Stimulated activated naive B cell treated with anti-CD40 and anti-IgM and Interleukin-4, amounts not matched to agents 10 μg/mL and 1 μg/mL and 100 μg/mL, for 72 hours (primary cell): ENCODE data around the gene ATG9A.
"Not testable (repeated sequence)": the region's sequence is repeated elsewhere in the genome, so short reads cannot be mapped to it uniquely, and the experiment has no call there.

Experiments
- ATAC-seq, 2 donors: fragments of 150-1000 bp; cut with Tn5 transposase; replicated peaks; 2 replicates each; pipeline ENCODE4 v1.10.0; 2021; ENCODE audit warnings: moderate library complexity in 1 of 2
- DNase-seq: peaks from one replicate; pipeline ENCODE4 v3.0.0; 2021
- H3K27ac Mint-ChIP-seq: one replicate; pipeline ENCODE4 v1.8.0; 2022; ENCODE audit warnings: mild to moderate bottlenecking, mixed read lengths
- H3K27me3 Mint-ChIP-seq, 2 donors: one replicate each; pipeline ENCODE4 v1.8.0; 2022; ENCODE audit warnings: mixed read lengths in 2 of 2
- H3K36me3 Mint-ChIP-seq, 2 donors: one replicate each; pipeline ENCODE4 v1.8.0; 2022; ENCODE audit warnings: mixed read lengths in 2 of 2, mild to moderate bottlenecking in 1 of 2
- H3K4me1 Mint-ChIP-seq, 2 donors: one replicate each; pipeline ENCODE4 v1.8.0; 2022; ENCODE audit warnings: mixed read lengths in 2 of 2, mild to moderate bottlenecking in 1 of 2
- H3K4me3 Mint-ChIP-seq, 2 donors: one replicate each; pipeline ENCODE4 v1.8.0; 2022; ENCODE audit warnings: mild to moderate bottlenecking in 2 of 2, mixed read lengths in 2 of 2, moderate library complexity in 1 of 2
- H3K9me3 Mint-ChIP-seq, 2 donors: one replicate each; pipeline ENCODE4 v1.8.0; 2022; ENCODE audit warnings: mixed read lengths in 2 of 2, mild to moderate bottlenecking in 1 of 2

ATG9A gene

GRCh38 chr2:219210196-219210885 lies 19.1 kb downstream of the ATG9A start:
- Mint-ChIP-seq H3K4me3 (no peak overlapping the region), H3K4me1 (peaks cover 24 to 39% of the 10 kb centered on the region in 2 donors)

DNA sequence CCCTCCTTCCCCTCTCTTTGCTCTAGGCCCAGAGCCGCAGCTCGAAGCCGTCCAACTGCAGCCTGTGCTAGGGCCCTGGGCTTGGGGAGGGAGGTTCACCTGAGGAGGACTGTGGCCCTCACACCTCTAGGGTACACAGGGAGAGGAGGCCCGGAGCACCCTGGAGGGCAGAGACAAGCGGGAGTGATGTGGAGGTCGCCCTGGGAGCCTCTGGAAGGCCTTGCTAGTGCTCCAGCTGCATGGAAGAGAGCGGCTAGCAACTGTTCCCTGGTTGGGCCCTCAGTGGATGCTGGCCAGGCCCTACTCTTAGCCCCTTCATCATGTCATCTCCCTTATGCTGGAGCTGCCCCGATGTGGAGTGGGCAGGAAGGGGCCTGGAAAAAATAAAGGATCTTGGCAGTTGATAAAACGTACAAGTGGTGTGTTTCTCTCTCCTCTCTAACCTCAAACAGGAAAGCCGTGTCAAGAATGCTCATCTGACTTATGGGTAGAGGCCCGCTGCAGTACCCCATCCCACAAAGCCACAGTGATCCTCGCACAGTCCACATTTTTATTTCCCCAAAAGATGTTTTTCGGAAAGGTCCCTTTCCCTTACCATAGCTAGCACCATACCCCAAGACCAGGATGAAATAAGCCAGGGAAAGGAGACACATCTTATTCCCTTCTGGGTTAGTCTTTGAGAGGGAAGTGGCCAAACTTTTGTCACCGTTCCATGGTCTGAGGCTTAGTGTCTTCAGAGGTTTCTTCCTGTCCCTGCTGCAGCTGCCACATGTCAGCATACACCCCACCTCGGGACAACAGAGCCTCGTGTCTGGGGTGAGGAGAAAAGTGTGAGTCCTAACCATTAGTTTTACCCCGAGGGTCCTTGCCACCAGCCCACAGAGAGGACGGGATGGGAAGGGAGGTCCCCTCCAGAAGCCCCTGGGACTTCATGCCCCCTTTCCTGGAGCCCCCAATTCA lies 19.9 kb downstream of the ATG9A start:
- H3K4me1 Mint-ChIP-seq: peaks cover 21 to 39% of the 10 kb centered on the region in 2 donors
- H3K27me3 Mint-ChIP-seq: no peaks in the 10 kb centered on the region
- peak overlapping the region; percentile 83 for H3K27ac Mint-ChIP-seq
- peaks cover 0 to under 1% of the 10 kb centered on the region in 2 donors for H3K9me3 Mint-ChIP-seq
- DNase-seq: no peak
- no peak overlapping the region for H3K4me3 Mint-ChIP-seq
- ATAC-seq: no peak
- H3K36me3 Mint-ChIP-seq: peaks cover 37% of the 10 kb centered on the region in 2 donors

More at GRCh38 chr2:219210196-219210885, 19.1 kb downstream of the ATG9A start:
- Mint-ChIP-seq H3K27me3 (no peaks in the 10 kb centered on the region), H3K36me3 (peaks cover 40 to 42% of the 10 kb centered on the region in 2 donors), H3K9me3 (no peaks in the 10 kb centered on the region), H3K27ac (peak overlapping the region; percentile 73)
- no peak for ATAC-seq
- no peak for DNase-seq

DNA sequence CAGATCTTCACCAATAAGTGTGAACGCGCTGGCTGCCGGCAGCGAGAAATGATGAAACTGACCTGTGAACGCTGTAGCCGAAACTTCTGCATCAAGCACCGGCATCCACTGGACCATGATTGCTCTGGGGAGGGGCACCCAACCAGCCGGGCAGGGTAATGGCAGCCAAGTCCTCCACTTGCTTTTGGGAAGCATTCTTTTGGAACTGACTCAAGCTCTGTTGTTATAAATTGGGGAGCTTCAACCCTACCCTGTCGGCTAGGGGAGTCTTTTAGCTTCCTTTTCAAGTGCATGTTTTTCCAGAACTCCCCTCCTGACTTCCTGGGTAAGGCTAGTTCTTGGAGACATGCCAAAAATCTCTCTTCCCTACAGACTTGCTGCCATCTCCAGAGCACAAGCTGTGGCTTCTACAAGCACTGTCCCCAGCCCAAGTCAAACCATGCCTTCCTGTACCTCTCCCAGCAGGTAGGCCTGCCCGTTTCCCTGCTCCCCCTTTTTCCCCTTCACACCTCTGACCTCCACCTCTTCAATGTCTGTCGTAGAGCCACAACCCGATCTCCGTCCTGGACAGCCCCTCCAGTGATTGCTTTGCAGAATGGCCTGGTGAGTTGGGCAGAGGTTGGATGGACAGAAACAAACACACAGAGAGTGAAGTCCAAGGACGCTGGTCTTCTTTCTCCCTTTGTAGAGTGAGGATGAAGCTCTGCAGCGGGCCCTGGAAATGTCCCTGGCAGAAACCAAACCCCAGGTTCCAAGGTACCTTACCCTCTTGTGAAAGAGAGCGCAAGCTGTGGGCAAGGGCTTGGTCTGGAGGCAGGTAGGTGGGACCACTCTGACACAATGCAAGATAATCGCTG lies 21.3 kb downstream of the ATG9A start:
- ATAC-seq (no peak), DNase-seq (no peak)
- H3K36me3 Mint-ChIP-seq: peaks cover 27% of the 10 kb centered on the region in 2 donors
- H3K27me3 Mint-ChIP-seq: no peaks in the 10 kb centered on the region
- peak overlapping the region; percentile 76 to 90 for H3K4me3 Mint-ChIP-seq
- peaks cover 21 to 39% of the 10 kb centered on the region in 2 donors for H3K4me1 Mint-ChIP-seq
- peak overlapping the region; percentile 31 for H3K27ac Mint-ChIP-seq
- H3K9me3 Mint-ChIP-seq: peaks cover 0 to 2% of the 10 kb centered on the region in 2 donors

GRCh38 chr2:219207134-219207883 lies 22.1 kb downstream of the ATG9A start:
- Mint-ChIP-seq H3K27ac (peak overlapping the region; percentile 11), H3K27me3 (no peaks in the 10 kb centered on the region), H3K4me1 (peaks cover 21 to 37% of the 10 kb centered on the region in 2 donors), H3K36me3 (peaks cover 22 to 26% of the 10 kb centered on the region in 2 donors), H3K9me3 (peaks cover 0 to 2% of the 10 kb centered on the region in 2 donors), H3K4me3 (peak overlapping the region; percentile 76 to 90)
- ATAC-seq (no peak), DNase-seq (no peak)

GRCh38 chr2:219206328-219207133 lies 22.9 kb downstream of the ATG9A start, which contains the start of gene ZFAND2B:
ZFAND2B (plus strand) TSS chr2:219206782; CDS start chr2:219206988, 206 bp downstream.
- peaks cover 21 to 29% of the 10 kb centered on the region in 2 donors for H3K4me1 Mint-ChIP-seq
- no peaks in the 10 kb centered on the region for H3K27me3 Mint-ChIP-seq
- ATAC-seq (peak; percentile 96 to 97), DNase-seq (peak; percentile 94)
- H3K36me3 Mint-ChIP-seq: peaks cover 15 to 19% of the 10 kb centered on the region in 2 donors
- peaks cover 0 to 2% of the 10 kb centered on the region in 2 donors for H3K9me3 Mint-ChIP-seq
- peak within 1 kb of the TSS; percentile 76 to 90 for H3K4me3 Mint-ChIP-seq
- H3K27ac Mint-ChIP-seq: peak within 1 kb of the TSS; percentile 97

GRCh38 chr2:219205981-219206327 lies 23.5 kb downstream of the ATG9A start:
- DNase-seq (no peak), ATAC-seq (no peak)
- H3K9me3 Mint-ChIP-seq: peaks cover 0 to 2% of the 10 kb centered on the region in 2 donors
- H3K27ac Mint-ChIP-seq: peak overlapping the region; percentile 97
- peak overlapping the region; percentile 76 to 90 for H3K4me3 Mint-ChIP-seq
- peaks cover 21 to 24% of the 10 kb centered on the region in 2 donors for H3K4me1 Mint-ChIP-seq
- peaks cover 12 to 17% of the 10 kb centered on the region in 2 donors for H3K36me3 Mint-ChIP-seq
- H3K27me3 Mint-ChIP-seq: no peaks in the 10 kb centered on the region

DNA sequence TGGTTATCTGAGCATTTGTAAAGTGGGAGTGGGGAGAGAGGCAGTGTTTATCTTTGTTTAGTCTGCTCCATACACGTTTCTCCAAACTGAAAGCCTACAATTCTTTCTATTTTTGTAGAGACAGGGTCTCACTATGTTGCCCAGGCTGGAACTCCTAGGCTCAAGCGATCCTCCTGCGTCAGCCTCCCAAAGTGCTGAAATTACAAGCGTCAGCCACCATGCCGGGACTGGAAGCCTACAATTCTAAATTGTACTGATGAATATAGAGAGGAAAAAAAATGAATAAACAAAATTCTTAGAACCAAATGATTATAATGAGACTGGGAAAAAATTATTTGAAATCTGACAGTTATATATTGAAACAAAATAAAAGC lies 24.3 kb downstream of the ATG9A start:
- H3K27me3 Mint-ChIP-seq: no peaks in the 10 kb centered on the region
- H3K4me3 Mint-ChIP-seq: peak overlapping the region; percentile 17 to 43
- ATAC-seq (no peak), DNase-seq (no peak)
- H3K4me1 Mint-ChIP-seq: peaks cover 21 to 24% of the 10 kb centered on the region in 2 donors
- peaks cover 9 to 13% of the 10 kb centered on the region in 2 donors for H3K36me3 Mint-ChIP-seq
- no peak overlapping the region for H3K27ac Mint-ChIP-seq
- H3K9me3 Mint-ChIP-seq: peaks cover 0 to 2% of the 10 kb centered on the region in 2 donors

DNA sequence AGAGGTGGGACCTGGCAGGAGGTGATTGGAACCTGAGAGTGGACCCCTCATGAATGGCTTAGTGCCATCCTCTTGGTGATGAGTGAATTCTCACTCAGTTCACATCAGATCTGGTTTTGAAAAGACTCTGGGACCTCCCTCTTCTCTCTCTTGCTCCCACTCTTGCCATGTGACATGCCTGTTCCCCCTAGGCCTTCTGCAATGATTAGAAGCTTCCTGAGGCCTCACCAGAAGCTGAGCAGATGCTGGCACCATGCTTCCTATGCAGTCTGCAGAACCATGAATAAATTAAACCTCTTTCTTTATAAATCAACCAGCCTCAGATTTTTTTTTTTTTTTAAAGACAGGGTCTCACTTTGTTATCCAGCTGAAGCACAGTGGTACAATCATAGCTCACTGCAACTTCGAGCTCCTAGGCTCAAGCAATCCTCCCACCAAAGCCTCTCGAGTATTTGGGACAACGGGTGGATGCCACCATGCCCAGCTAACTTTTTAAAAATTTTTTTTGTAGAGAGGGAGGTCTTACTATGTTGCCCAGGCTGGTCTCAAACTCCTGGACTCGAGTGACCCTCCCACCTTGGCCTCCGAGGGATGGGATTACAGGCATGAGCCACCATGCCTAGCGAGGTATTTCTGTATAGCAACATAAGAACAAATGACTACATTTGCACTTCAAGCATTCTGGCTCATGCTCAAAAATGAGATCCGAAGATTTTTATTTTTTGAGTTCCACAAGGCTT lies 24.8 kb downstream of the ATG9A start:
- ATAC-seq: no peak
- Mint-ChIP-seq H3K9me3 (peaks cover 0 to 2% of the 10 kb centered on the region in 2 donors), H3K4me3 (no peak overlapping the region), H3K36me3 (peaks cover 9% of the 10 kb centered on the region in 2 donors), H3K27ac (peak overlapping the region; percentile 65), H3K27me3 (peaks cover under 1 to 2% of the 10 kb centered on the region in 2 donors), H3K4me1 (peaks cover 21 to 24% of the 10 kb centered on the region in 2 donors)
- DNase-seq: no peak

DNA sequence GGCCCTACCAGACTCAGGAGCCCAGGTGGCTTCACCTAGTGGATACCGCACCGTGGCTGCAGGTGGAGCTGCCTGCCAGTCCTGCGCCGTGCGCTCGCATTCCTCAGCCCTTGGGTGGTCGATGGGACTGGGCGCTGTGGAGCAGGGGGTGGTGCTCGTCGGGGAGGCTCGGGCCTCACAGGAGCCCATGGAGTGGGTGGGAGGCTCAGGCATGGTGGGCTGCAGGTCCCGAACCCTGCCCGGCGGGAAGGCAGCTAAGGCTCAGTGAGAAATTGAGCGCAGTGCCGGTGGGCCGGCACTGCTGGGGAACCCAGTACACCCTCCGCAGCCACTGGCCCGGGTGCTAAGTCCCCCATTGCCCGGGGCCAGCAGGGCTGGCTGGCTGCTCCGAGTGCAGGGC lies 28.1 kb downstream of the ATG9A start:
- DNase-seq, H3K9me3 Mint-ChIP-seq, H3K4me1 Mint-ChIP-seq, H3K36me3 Mint-ChIP-seq, H3K27ac Mint-ChIP-seq, ATAC-seq, H3K4me3 Mint-ChIP-seq: not testable (repeated sequence)
- peaks cover 12 to 13% of the 10 kb centered on the region in 2 donors for H3K27me3 Mint-ChIP-seq

- peaks cover 12 to 13% of the 10 kb centered on the region in 2 donors for H3K27me3 Mint-ChIP-seq
- DNase-seq, H3K4me1 Mint-ChIP-seq, H3K4me3 Mint-ChIP-seq, ATAC-seq, H3K9me3 Mint-ChIP-seq, H3K36me3 Mint-ChIP-seq, H3K27ac Mint-ChIP-seq: not testable (repeated sequence)
These were observed 28.7 kb downstream of the ATG9A start for GRCh38 chr2:219200502-219201326.

DNA sequence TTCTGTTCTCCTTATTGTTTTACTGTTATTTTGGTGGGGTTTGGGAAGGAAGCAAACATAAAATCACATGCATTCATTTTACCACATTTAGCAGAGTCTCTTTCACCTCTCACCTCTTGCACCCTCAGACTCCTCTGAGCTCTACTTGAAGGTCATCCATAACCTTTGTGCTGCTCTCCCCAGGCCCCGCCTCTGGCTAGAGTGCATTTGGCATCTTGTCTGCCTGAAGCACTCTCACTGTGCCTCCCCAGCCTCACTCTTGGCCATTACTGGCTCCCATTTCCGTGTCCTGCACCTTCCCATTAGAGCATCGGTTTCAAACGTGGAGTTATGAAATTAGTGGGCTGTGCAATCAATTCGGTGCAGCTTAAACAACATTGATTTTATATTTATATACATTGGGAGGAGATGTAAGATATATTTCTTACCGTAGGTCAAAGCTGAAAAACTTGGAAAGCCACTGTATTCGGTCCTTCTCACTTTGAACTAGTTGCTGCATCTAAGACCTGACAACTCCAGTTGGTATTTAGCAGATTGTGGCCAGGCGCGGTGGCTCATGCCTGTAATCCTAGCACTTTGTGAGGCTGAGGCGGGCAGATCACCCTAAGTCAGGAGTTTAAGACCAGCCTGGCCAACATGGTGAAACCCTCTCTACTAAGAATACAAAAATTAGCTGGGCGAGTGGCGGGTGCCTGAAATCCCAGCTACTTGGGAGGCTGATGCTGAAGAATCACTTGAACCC lies 29.8 kb downstream of the ATG9A start:
- ATAC-seq: no peak
- Mint-ChIP-seq H3K9me3 (peaks cover 0 to 2% of the 10 kb centered on the region in 2 donors), H3K27me3 (peaks cover 12 to 18% of the 10 kb centered on the region in 2 donors), H3K4me1 (no peaks in the 10 kb centered on the region), H3K27ac (peak overlapping the region; percentile 32), H3K4me3 (no peak overlapping the region), H3K36me3 (peaks cover 0 to 3% of the 10 kb centered on the region in 2 donors)
- no peak for DNase-seq
